GM21529 (cell line): ENCODE measurements around the gene CBFA2T3.

Experiments
- ATAC-seq: cut with Tn5 transposase; IDR thresholded peaks from one replicate; pipeline ENCODE4 v1.9.1; 2021; ENCODE audit not compliant: unreplicated experiment

Gene CBFA2T3

GRCh38 chr16:88826070-88826840, 150.8 kb downstream of the CBFA2T3 start:
- no peak for ATAC-seq

GRCh38 chr16:88825146-88825545, 151.9 kb downstream of the CBFA2T3 start:
- ATAC-seq = no peak
